GM13977 (cell line): ENCODE results near the gene KCNK16.

Experiments used
- DNase-seq: peaks from one replicate; pipeline ENCODE4 v3.0.0; 2012; ENCODE audit warnings: low spot score
- in situ Hi-C: fragments of 300-500 bp; cut with MboI; formaldehyde crosslinking; loops from one replicate; pipeline ENCODE4 v1.12.0; 2022; ENCODE audit warnings: low sequenced_read_pairs, low pct_unique_long_range_greater_than_20kb, mixed read lengths, inconsistent platforms; ENCODE audit not compliant: unreplicated experiment
- TF ChIP-seq, protein P1 (sequence below): IDR thresholded peaks from 2 replicates; pipeline ENCODE4 v1.5.1; 2012; ENCODE audit warnings: mild to moderate bottlenecking, control low read depth; ENCODE audit not compliant: insufficient read depth; ENCODE audit errors: extremely low read depth, missing control alignments

The KCNK16 gene

GRCh38 chr6:39363280-39363679 is 40.8 kb upstream of the KCNK16 start:
- in situ Hi-C loops = no loop called here
- TF ChIP-seq, protein P1, sequence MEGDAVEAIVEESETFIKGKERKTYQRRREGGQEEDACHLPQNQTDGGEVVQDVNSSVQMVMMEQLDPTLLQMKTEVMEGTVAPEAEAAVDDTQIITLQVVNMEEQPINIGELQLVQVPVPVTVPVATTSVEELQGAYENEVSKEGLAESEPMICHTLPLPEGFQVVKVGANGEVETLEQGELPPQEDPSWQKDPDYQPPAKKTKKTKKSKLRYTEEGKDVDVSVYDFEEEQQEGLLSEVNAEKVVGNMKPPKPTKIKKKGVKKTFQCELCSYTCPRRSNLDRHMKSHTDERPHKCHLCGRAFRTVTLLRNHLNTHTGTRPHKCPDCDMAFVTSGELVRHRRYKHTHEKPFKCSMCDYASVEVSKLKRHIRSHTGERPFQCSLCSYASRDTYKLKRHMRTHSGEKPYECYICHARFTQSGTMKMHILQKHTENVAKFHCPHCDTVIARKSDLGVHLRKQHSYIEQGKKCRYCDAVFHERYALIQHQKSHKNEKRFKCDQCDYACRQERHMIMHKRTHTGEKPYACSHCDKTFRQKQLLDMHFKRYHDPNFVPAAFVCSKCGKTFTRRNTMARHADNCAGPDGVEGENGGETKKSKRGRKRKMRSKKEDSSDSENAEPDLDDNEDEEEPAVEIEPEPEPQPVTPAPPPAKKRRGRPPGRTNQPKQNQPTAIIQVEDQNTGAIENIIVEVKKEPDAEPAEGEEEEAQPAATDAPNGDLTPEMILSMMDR = no peak

DNA sequence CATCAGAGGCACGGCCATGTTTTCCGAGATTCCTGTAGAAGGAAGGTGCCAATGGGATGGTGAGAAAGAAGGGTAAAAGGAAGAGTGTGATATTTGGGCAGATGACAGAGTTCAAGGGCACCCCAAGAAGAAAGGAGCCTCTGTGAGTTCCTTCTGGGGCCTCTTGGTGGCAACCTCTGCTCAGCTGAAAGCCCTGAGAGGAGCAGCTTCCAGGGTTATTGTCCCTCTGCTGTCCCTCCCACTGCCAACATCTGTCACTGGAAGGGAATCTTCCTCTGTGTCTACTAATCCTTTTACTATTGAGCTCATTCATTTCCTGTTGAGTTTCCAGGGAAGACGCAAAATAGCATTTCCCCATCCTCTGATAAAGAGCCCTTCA is 40.0 kb upstream of the KCNK16 start:
- in situ Hi-C loops = no loop called here
- TF ChIP-seq, protein P1 = peak; percentile 11
- DNase-seq = no peak

More at GRCh38 chr6:39363280-39363679, 40.8 kb upstream of the KCNK16 start:
- no peak for DNase-seq

GRCh38 chr6:39361657-39362486 is 39.4 kb upstream of the KCNK16 start:
- peak; percentile 79 for DNase-seq
- TF ChIP-seq, protein P1 = peak; percentile 89
- in situ Hi-C loops = no loop called here

DNA sequence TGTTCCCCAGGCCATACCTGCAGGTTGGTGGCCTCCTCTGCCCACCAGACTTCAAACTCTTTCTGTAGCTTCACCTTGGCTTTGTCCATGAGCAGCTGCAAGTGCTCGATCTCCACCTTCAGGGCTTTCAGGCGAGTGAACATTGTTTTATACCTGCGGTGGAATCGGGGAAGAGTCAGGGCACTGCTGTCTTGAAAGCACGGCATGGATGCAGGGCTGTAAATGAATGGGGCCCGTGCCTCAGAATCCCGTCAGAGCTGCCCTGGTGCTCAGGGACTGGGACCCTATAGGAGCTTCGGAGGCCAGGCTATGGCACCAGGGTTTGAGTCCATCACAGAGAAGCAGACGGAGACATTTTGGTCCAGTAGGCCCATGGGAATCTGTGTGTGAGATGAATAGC is 37.9 kb upstream of the KCNK16 start:
- in situ Hi-C loops = no loop called here
- TF ChIP-seq, protein P1 = no peak
- no peak for DNase-seq

DNA sequence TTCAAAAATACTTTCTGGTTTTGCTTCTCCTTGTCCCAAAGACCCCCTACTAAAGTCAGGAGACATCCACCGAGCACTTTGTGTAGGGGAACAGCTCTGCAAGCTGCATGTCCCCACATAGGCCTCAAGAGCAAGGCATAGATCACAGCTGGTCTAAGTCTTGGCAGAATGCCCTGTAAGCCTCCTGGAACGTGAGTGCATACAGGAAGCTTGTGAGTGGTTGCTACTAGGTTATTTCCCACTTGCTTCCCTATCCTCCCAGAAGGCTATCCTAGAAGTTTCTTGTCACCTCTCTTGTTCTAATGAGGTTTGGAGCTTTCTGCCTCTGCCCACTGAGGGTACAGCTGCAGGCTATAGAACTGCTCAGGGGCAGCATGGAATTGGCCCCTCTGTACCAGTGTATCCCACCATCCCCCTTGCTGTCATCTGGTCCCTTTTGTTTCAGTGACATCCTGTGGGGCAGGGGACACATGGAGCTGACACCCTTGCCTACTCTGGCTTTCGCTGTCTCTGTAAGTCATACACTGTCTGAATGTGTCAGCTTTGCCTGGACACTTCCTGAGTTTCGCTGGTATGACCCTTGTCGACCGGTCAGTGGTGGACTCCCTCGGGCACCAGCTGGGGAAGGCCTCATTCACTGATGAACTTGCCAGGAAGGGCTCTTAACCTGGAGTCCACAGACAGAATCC is 35.6 kb upstream of the KCNK16 start:
- TF ChIP-seq, protein P1 = no peak
- in situ Hi-C loops = no loop called here
- DNase-seq = no peak

GRCh38 chr6:39353698-39354315 is 31.3 kb upstream of the KCNK16 start:
- no peak for DNase-seq
- in situ Hi-C loops = no loop called here
- TF ChIP-seq, protein P1 = no peak
